ENCODE data around the gene C17orf50.

DNA sequence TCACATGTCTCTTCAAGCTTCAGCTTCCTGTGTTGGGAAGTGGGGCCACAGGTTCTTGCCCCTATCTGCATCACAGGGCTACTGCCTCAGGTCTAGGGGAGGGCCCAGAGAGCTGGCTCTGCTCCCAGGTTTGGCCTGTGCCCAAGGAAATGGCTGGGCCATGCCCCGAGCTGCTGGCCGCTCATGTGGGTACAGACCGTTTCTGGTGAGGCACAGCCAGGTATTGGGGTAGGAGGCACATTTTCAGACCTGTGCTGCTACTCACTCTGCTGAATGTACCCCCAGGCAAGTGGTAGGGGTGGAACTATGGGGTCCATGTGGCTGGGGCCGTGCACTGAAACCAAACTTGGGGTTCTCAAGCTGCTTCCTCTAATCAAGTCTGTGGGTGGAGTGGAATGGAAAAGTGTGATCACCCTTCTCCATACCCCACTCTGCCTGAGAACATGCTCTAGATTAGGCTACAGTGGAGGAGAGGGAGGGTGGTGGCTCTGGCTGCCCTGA, 12.3 kb upstream of the C17orf50 start:
- TF ChIP-seq, protein P1, sequence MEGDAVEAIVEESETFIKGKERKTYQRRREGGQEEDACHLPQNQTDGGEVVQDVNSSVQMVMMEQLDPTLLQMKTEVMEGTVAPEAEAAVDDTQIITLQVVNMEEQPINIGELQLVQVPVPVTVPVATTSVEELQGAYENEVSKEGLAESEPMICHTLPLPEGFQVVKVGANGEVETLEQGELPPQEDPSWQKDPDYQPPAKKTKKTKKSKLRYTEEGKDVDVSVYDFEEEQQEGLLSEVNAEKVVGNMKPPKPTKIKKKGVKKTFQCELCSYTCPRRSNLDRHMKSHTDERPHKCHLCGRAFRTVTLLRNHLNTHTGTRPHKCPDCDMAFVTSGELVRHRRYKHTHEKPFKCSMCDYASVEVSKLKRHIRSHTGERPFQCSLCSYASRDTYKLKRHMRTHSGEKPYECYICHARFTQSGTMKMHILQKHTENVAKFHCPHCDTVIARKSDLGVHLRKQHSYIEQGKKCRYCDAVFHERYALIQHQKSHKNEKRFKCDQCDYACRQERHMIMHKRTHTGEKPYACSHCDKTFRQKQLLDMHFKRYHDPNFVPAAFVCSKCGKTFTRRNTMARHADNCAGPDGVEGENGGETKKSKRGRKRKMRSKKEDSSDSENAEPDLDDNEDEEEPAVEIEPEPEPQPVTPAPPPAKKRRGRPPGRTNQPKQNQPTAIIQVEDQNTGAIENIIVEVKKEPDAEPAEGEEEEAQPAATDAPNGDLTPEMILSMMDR (IDR thresholded peaks at IDR 0.05): no peak
- TF ChIP-seq POLR2A (IDR thresholded peaks at IDR 0.05) (no peak), EP300 (IDR thresholded peaks at IDR 0.05) (no peak)
